Measurements from ENCODE around the gene PRKN. TPM values are rescaled to one million over a fixed set of nuclear protein-coding genes. Genes with fewer than 3 reads are reported as not detected.

PRKN gene
- total and polyA plus RNA-seq, 9 of the 15 experiments (the other 6 are each of a cell fraction or from before 2014, with no cell fraction given) = 0.03 to 0.96 (median 0.15) TPM; not detected in 2

- TF ChIP-seq SREBF2 (CRISPR knock-in tag; IDR thresholded peaks at IDR 0.05) (no peak), CEBPZ (IDR thresholded peaks at IDR 0.05; ENCODE audit: borderline replicate concordance, low read depth, low read length) (no peak), GATAD2A (IDR thresholded peaks at IDR 0.05) (no peak), ZNF408 (CRISPR knock-in tag; IDR thresholded peaks at IDR 0.05; ENCODE audit: low read depth) (no peak), ZZZ3 (IDR thresholded peaks at IDR 0.05) (no peak), NCOR1 (IDR thresholded peaks at IDR 0.05) (no peak), ZNF282 (CRISPR knock-in tag; IDR thresholded peaks at IDR 0.05) (no peak), RBM25 (IDR thresholded peaks at IDR 0.05; ENCODE audit: low read depth, low read length, severe bottlenecking) (no peak), PHB (CRISPR knock-in tag; IDR thresholded peaks at IDR 0.05) (no peak), MEF2A (IDR thresholded peaks at IDR 0.05; ENCODE audit: control insufficient read depth, low read depth, low read length) (no peak)
Observed at GRCh38 chr6:161607696-161608297, 1119.8 kb downstream of the PRKN start (continued).
